ENCODE results near the gene TMEM217.

The TMEM217 gene

DNA sequence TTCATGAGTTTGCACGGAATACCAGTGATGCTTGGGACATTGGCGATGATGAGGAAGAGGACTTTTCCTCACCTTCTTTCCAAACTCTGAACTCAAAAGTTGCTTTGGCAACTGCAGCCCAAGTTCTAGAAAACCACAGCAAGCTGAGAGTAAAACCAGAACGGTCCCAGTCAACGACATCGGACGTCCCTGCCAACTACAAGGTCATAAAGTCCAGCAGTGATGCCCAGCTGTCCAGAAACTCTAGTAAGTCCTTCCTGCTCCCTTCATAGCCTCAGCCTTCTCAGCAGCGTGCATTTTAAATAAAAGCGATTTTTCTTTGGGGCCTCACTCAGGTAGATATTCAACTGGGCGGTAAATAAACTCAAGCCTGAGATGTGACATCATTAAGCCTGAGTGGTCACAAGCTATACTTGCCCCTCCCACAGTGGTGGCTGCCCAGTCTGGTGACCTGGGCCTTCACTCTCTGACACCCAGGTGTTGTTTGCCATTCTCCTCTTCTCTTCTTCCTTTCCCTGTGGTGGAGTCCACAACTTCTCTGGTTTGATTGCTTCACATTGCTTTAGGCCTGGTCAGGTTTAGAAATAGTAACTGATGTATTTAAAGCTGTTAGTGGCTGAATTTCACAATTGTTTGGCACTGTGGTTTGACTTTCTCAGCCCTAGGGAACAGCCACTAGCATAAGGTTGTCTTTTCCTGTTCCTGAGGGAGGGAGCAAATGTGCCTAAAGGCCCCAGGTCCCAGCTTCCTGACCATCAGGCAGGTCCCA lies 21.6 kb upstream of the TMEM217 start:
- DNase-seq, result no peak

DNA sequence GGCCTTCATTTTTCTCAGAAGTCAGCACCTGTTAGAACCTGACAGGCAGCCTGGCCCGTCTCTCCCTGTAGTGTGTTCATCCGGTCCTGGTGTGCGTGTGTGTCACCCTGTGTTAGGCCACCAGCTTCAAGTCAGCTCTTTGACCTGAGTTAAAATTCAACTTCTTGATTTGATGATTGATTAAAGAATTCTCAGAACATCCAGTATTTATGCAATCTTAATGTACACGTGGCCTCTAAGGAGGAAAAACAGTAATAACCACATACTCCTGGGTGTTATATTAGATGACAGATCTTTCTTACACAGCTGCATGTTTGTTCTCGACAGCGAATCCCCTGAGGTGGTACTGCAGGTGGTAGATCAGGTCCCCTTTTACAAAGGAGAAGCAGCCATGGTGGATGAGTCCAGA lies 19.1 kb upstream of the TMEM217 start:
- DNase-seq, result no peak

- DNase-seq, result no peak
Observed at GRCh38 chr6:37275350-37275749, 17.4 kb upstream of the TMEM217 start.

DNA sequence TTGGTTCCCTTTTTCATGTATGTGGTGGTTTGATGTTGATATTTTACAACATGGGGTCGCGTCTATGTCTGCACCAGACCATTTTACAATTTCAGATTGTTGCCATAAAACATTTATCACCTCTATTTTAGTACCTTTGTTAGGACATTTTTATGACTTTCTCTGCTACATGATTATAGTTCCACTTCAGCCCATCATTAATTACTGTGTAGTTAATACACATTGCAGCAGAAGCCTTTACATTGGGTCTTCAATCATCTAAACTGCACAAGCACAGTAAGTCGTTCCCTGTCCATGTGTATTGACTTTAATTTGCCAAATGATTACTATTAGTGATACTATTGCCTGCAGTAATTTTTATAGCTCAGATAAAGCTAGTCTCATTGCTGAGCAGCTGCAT lies 15.7 kb upstream of the TMEM217 start:
- peak; percentile 5 for DNase-seq

GRCh38 chr6:37272834-37273566 lies 15.1 kb upstream of the TMEM217 start:
- no peak for DNase-seq

DNA sequence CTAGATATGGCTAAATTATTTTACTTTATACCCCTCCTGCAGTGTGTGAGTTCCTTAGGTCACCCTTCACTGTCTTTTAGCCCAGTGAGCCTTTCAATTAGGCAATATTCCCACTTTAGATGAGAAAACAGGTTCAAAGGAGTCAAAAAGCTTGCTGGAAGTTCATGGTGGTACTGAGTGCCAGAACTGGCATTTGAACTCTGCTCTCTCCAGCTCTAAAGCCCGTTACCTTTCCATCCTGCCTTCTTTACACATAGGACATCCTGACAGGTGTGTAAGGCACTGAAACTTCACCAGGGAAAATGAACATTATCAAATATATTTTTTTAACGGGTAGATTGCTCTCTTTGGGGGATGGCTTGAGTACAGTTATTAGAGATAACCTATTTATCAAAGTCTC lies 11.2 kb upstream of the TMEM217 start:
- DNase-seq, result no peak

- no peak for DNase-seq
Observed at GRCh38 chr6:37265860-37266259, 7.9 kb upstream of the TMEM217 start.

DNA sequence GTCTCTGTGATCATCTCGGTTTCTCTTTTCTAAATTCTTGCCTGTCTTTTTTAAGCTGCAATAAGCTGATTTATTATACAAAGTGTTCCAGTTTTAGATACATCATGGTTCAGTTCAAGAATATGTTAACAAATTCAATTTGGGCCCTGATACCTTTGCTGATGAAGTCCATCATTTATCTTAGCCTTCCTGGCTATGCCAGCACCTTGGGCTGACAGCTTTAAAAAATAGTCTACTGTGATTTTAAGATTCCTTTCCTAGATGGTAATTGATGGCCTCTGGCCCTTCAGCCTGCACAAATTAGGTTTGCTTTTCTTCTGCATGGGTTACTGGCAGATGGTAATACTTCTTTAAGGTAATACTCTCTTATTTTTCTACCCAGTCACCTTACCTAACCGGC lies 7.1 kb upstream of the TMEM217 start:
- DNase-seq, result no peak

- peak; percentile 11 for DNase-seq
Observed at GRCh38 chr6:37262446-37263026, 4.6 kb upstream of the TMEM217 start.

DNA sequence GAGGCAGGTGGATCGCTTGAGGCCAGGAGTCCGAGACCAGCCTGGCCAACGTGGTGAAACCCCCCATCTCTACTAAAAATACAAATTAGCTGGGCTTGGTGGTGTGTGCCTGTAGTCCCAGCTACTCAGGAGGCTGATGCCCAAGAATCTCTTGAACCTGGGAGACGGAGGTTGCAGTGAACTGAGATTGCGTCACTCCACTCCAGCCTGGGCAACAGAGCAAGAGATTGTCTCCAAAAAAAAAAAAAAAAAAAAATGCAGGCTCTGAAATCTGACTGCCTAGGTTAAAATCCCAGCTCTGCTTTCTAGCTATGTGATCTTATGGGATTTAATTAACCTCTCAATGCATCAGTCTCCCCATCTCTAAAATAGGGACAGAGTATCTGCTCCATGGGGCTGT lies 3.3 kb upstream of the TMEM217 start:
- no peak for DNase-seq

- no peak for DNase-seq
Observed at GRCh38 chr6:37260444-37260843, 2.5 kb upstream of the TMEM217 start.

DNA sequence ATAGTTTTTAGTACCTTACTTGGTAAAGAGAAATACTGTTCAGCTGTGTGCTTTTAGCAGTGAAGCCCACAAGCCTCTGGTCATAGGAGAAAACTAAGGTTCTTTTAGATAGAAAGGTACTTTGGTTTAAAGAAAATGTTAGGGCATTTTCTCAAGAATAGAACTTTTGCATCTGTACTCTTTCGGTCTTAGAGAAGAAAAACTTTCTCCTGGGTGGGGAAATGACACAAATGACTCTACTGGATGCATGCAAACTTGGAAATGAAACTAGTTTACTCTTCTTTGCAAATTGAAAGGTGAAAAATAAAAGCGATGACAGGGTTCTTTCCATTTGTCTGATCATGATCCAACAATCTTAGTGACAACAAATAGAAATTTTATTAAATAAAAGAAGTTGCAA lies 2.1 kb upstream of the TMEM217 start:
- DNase-seq, result no peak

- DNase-seq, result no peak
Observed at GRCh38 chr6:37259191-37259590, 1.2 kb upstream of the TMEM217 start.

- no peak for DNase-seq
Observed at GRCh38 chr6:37258405-37259105, 611 bp upstream of the TMEM217 start.

- no peak for DNase-seq
Observed at GRCh38 chr6:37257320-37257633, 667 bp downstream of the TMEM217 start.

DNA sequence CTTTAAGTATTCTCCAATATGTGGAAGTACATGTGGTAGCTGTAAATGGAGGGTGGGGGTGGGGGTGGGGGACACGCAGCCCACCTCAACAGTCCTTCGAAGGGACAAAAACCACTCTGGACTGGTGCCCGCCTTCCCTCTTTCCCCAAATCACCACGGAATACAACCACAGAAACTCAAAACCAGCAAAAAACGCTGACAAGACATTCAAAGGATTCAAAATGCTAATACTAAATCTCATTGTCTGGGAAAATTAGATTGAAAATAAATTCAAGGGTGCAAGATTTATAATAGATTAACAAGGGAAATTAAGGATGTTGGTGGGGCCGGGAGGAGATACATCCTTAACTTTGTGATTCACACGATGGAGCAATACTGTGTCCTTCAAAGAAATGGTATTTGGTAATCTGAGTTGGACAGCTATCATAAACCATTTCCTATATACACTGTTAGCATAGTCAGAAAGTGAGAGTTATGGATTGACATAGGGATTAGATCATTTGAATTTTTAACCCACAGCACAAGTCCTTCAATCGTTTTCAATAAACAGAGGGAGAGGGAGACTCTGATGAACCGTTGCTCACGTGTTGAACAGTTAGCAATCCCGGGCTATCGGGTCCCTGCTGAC lies 1.1 kb downstream of the TMEM217 start:
- DNase-seq, result no peak

GRCh38 chr6:37254881-37255280 lies 3.1 kb downstream of the TMEM217 start:
- DNase-seq, result no peak

DNA sequence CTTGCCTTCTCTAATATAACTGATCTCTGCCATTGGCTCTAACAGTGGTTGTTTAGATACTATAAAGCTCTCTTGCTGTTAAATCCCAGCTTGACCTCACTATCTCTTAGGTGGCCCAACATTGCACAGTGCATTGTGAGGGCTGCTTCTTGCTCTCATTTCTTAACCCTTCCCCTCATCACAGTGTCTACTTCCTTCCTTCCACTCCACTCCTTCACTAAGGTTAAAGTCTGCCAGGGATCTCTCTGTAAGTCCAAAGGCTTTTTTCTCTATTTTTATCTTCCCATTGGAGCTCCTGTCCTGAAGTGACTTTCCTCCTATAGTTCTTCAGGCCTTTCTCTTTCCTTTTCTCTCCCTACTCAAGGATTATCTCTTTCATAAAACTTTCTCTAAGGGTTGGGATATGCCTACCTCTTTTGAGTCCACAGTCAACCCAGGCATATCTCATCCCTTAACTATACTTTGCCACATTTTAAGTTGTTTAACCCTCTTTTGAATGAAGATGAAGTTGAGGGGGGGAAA lies 4.4 kb downstream of the TMEM217 start:
- DNase-seq, result no peak

DNA sequence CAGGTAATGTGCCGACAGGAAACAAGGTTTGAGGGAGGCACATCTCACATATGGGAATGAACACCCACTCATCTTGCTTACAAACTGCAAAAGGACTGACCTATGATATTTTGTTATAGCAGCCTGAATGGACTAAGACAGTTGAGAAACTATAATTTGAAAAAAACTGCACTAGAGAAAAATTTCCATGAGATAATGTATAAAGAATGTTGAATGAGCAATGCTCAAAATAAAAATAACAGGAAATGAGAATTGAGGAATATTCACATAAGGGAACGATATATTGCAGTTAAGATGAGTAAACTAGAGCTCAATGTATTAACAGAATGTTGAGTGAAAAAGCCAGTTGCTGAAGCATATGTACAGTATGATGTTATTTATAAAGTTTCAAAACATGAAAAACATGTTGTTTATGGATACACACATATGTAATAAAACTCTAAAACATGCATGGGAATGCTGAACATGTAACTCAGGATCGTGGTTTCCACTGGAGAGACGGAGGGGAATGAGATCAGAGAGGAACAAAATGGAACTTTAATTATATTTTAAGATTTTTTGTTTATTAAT lies 6.6 kb downstream of the TMEM217 start:
- no peak for DNase-seq

- peak; percentile 99 for DNase-seq
Observed at GRCh38 chr6:37244430-37245310, 13.3 kb downstream of the TMEM217 start.

GRCh38 chr6:37243816-37244370 lies 14.1 kb downstream of the TMEM217 start:
- no peak for DNase-seq
